Colonic mucosa (tissue), 4 donors: ENCODE data around the gene WARS2. TPM values are rescaled to one million over a fixed set of nuclear protein-coding genes. Genes with fewer than 3 reads are reported as not detected.

ENCODE experiments used
- DNase-seq: peaks from one replicate; pipeline ENCODE4 v3.0.0-alpha.2; 2020
- H3K27ac ChIP-seq: fragments of 200-600 bp; one replicate; pipeline ENCODE4 v1.8.0; 2021
- H3K27me3 ChIP-seq: fragments of 200-600 bp; one replicate; pipeline ENCODE4 v1.8.0; 2021
- H3K36me3 ChIP-seq: fragments of 200-600 bp; one replicate; pipeline ENCODE4 v1.8.0; 2021
- H3K4me1 ChIP-seq: fragments of 200-600 bp; one replicate; pipeline ENCODE4 v1.8.0; 2021; ENCODE audit warnings: mild to moderate bottlenecking
- H3K4me3 ChIP-seq: fragments of 200-600 bp; one replicate; pipeline ENCODE4 v1.8.0; 2021
- H3K9ac ChIP-seq, 2 donors: one replicate each; pipeline ENCODE4 v1.7.0; 2013; ENCODE audit warnings: control low read depth in 2 of 2, low read depth in 2 of 2, low read length in 2 of 2
- H3K9me3 ChIP-seq: fragments of 200-600 bp; one replicate; pipeline ENCODE4 v1.8.0; 2021
- CTCF ChIP-seq: fragments of 200-600 bp; IDR thresholded peaks from one replicate; pipeline ENCODE4 v1.8.0; 2022; ENCODE audit warnings: antibody characterized with exemption, mild to moderate bottlenecking
- intact Hi-C: fragments of 100-400 bp; cut with DNase I; formaldehyde crosslinking; loops from one replicate; pipeline ENCODE4 v1.14.1; 2022
- total RNA-seq, 2 donors: library from RNA; stranded (reverse); fragmentation: NEBNext Ultra II Directional in 1 of 2; extraction: Animal tissue kit (Norgen Biotek cat#: 25700) in 1 of 2; gene quantifications; one replicate each; pipeline ENCODE4 v1.2.1, GENCODE V29; 2021
- donor health status: healthy.
- donor health status: DM: no; HTN: no; CAD: no.
- donor health status: DM: no; HTN: no; CAD: no.

The WARS2 gene
- total RNA-seq, 2 donors from 2014 or later: 18.1 to 18.2 TPM

GRCh38 chr1:119093721-119094120 is 46.7 kb downstream of the WARS2 start:
- Histone ChIP-seq H3K4me3 (no peak overlapping the region), H3K27me3 (no peaks in the 10 kb centered on the region), H3K27ac (no peak overlapping the region), H3K4me1 (no peaks in the 10 kb centered on the region), H3K9me3 (no peaks in the 10 kb centered on the region), H3K36me3 (no peaks in the 10 kb centered on the region), H3K9ac (no peak overlapping the region)
- DNase-seq: no peak
- intact Hi-C loops: no loop called here
- TF ChIP-seq CTCF: no peak

GRCh38 chr1:119091618-119092017 is 48.8 kb downstream of the WARS2 start:
- Histone ChIP-seq H3K27ac (no peak overlapping the region), H3K4me1 (no peaks in the 10 kb centered on the region), H3K4me3 (no peak overlapping the region), H3K27me3 (no peaks in the 10 kb centered on the region), H3K36me3 (no peaks in the 10 kb centered on the region), H3K9me3 (no peaks in the 10 kb centered on the region), H3K9ac (no peak overlapping the region)
- no peak for TF ChIP-seq CTCF
- intact Hi-C loops: no loop called here
- DNase-seq: no peak

GRCh38 chr1:119090250-119090649 is 50.2 kb downstream of the WARS2 start:
- TF ChIP-seq CTCF: no peak
- no peak overlapping the region for H3K27ac ChIP-seq
- no peak overlapping the region for H3K4me3 ChIP-seq
- no peaks in the 10 kb centered on the region for H3K27me3 ChIP-seq
- no peak for DNase-seq
- H3K4me1 ChIP-seq: no peaks in the 10 kb centered on the region
- H3K9ac ChIP-seq: no peak overlapping the region
- intact Hi-C loops: no loop called here
- H3K9me3 ChIP-seq: no peaks in the 10 kb centered on the region
- H3K36me3 ChIP-seq: no peaks in the 10 kb centered on the region

- Histone ChIP-seq H3K9me3 (no peaks in the 10 kb centered on the region), H3K27ac (no peak overlapping the region), H3K9ac (no peak overlapping the region), H3K27me3 (no peaks in the 10 kb centered on the region), H3K36me3 (no peaks in the 10 kb centered on the region), H3K4me1 (no peaks in the 10 kb centered on the region), H3K4me3 (no peak overlapping the region)
- no peak for DNase-seq
- intact Hi-C loops: no loop called here
- TF ChIP-seq CTCF: no peak
Observed at GRCh38 chr1:119086830-119087229, 53.6 kb downstream of the WARS2 start.

- no peaks in the 10 kb centered on the region for H3K27me3 ChIP-seq
- intact Hi-C loops: no loop called here
- no peak for TF ChIP-seq CTCF
- H3K36me3 ChIP-seq: no peaks in the 10 kb centered on the region
- H3K4me3 ChIP-seq: no peak overlapping the region
- no peak for DNase-seq
- H3K27ac ChIP-seq: no peak overlapping the region
- no peaks in the 10 kb centered on the region for H3K9me3 ChIP-seq
- no peak overlapping the region for H3K9ac ChIP-seq
- no peaks in the 10 kb centered on the region for H3K4me1 ChIP-seq
Observed at GRCh38 chr1:119084798-119085197, 55.7 kb downstream of the WARS2 start.

- Histone ChIP-seq H3K27me3 (no peaks in the 10 kb centered on the region), H3K9ac (no peak overlapping the region), H3K9me3 (no peaks in the 10 kb centered on the region), H3K27ac (no peak overlapping the region), H3K4me3 (no peak overlapping the region), H3K4me1 (no peaks in the 10 kb centered on the region), H3K36me3 (no peaks in the 10 kb centered on the region)
- intact Hi-C loops: no loop called here
- no peak for DNase-seq
- no peak for TF ChIP-seq CTCF
Observed at GRCh38 chr1:119083980-119084379, 56.5 kb downstream of the WARS2 start.
